GM12878 (cell line): Measurements from ENCODE around the gene DPP3. TPM values are rescaled to one million over a fixed set of nuclear protein-coding genes. Genes with fewer than 3 reads are reported as not detected.

ENCODE experiments used
- BHLHE40 ChIP-seq, 2 experiments: fragments of 450-650 bp in 1 of 2; IDR thresholded peaks; 2 replicates each; pipeline ENCODE4 v1.6.1; 2011 to 2017; ENCODE audit warnings: low read depth in 2 of 2, borderline replicate concordance in 1 of 2, improper control_type of control experiment in 1 of 2, low read length in 1 of 2, mild to moderate bottlenecking in 1 of 2
- CEBPB ChIP-seq, 2 experiments: fragments of 150-350 bp in 1 of 2; IDR thresholded peaks; 2 replicates each; pipeline ENCODE4 v1.6.1; 2012 to 2014; ENCODE audit warnings: low read depth in 2 of 2, low read length in 2 of 2, borderline replicate concordance in 1 of 2, inconsistent platforms in 1 of 2
- CREM ChIP-seq: IDR thresholded peaks from 2 replicates; pipeline ENCODE4 v1.6.1; 2014; ENCODE audit warnings: antibody characterized with exemption, low read depth
- GATAD2B ChIP-seq: fragments of 450-650 bp; conservative IDR thresholded peaks from 2 replicates; pipeline ENCODE4 v1.6.1; 2017; ENCODE audit warnings: low read depth, mild to moderate bottlenecking, moderate library complexity
- IKZF1 ChIP-seq: fragments of 450-650 bp; conservative IDR thresholded peaks from 2 replicates; pipeline ENCODE4 v1.6.1; 2017; ENCODE audit warnings: antibody characterized with exemption, mild to moderate bottlenecking
- LARP7 ChIP-seq: fragments of 450-650 bp; IDR thresholded peaks from 2 replicates; pipeline ENCODE4 v1.6.1; 2017; ENCODE audit warnings: mild to moderate bottlenecking
- MXI1 ChIP-seq: fragments of 150-350 bp; IDR thresholded peaks from 2 replicates; pipeline ENCODE4 v1.6.1; 2011; ENCODE audit warnings: low read depth, mild to moderate bottlenecking, inconsistent platforms, low read length, improper control_type of control experiment
- PAX5 ChIP-seq: IDR thresholded peaks from 2 replicates; pipeline ENCODE4 v1.6.1; 2011; ENCODE audit warnings: low read depth, low read length, borderline replicate concordance
- RAD21 ChIP-seq: IDR thresholded peaks from 2 replicates; pipeline ENCODE4 v1.6.1; 2011; ENCODE audit warnings: mild to moderate bottlenecking, low read depth, low read length, moderate library complexity; ENCODE audit not compliant: insufficient read depth
- SIN3A ChIP-seq: IDR thresholded peaks from 2 replicates; pipeline ENCODE4 v1.6.1; 2012; ENCODE audit warnings: low read depth, low read length, improper control_type of control experiment
- SMC3 ChIP-seq: IDR thresholded peaks from 2 replicates; pipeline ENCODE4 v1.6.1; 2011; ENCODE audit warnings: low read length, improper control_type of control experiment, borderline replicate concordance
- TCF12 ChIP-seq: IDR thresholded peaks from 2 replicates; pipeline ENCODE4 v1.6.1; 2011; ENCODE audit warnings: low read depth, mild to moderate bottlenecking, low read length
- polyA plus RNA-seq, 11 experiments: library from polyadenylated mRNA; depleted of rRNA in 4 of 11; unstranded in 6 of 11; stranded (reverse) in 5 of 11; fragments of >200 nt; fragmentation: Nextera tagmentation in 4 of 11; fragmentation: Illumina TruSeq in 1 of 11; extraction: Ambion mirVana in 4 of 11; extraction: Trizol in 1 of 11; gene quantifications; 1 replicate in 1 of 11; 2 replicates in 10 of 11; pipeline versions ENCODE4 v1.2.1 to v1.2.3, GENCODE V29; 2011 to 2016; ENCODE audit warnings: inconsistent platforms in 2 of 11, missing spikeins in 2 of 11, low read depth in 1 of 11
- total RNA-seq, 4 experiments: library from RNA; depleted of rRNA in 3 of 4; stranded (reverse); fragments of >200 nt in 3 of 4; fragmentation: Illumina TruSeq in 1 of 4; extraction: Trizol in 1 of 4; gene quantifications; 2 replicates each; pipeline versions ENCODE4 v1.2.1 to v1.2.3, GENCODE V29; 2013 to 2021
- TF ChIP-seq, protein P1 (sequence below): IDR thresholded peaks from 2 replicates; pipeline ENCODE4 v1.6.1; 2012; ENCODE audit warnings: improper control_type of control experiment, low read depth, low read length; ENCODE audit not compliant: insufficient replicate concordance
- TF ChIP-seq, protein P2 (sequence below): IDR thresholded peaks from 2 replicates; pipeline ENCODE4 v1.6.1; 2012; ENCODE audit warnings: low read depth, low read length, improper control_type of control experiment
- TF ChIP-seq, protein P3 (sequence below), 3 experiments: IDR thresholded peaks in 2 of 3; conservative IDR thresholded peaks in 1 of 3; 2 replicates each; pipeline ENCODE4 v1.5.1; 2011; ENCODE audit warnings: low read depth in 3 of 3, low read length in 3 of 3, mild to moderate bottlenecking in 3 of 3, control low read depth in 2 of 3, moderate library complexity in 2 of 3, inconsistent platforms in 1 of 3, mixed read lengths in 1 of 3; ENCODE audit not compliant: control insufficient read depth in 2 of 3, insufficient read depth in 1 of 3; ENCODE audit errors: extremely low read depth in 1 of 3
- TF ChIP-seq, protein P4 (sequence below): fragments of 450-650 bp; IDR thresholded peaks from 2 replicates; pipeline ENCODE4 v1.6.1; 2017; ENCODE audit warnings: mild to moderate bottlenecking, moderate library complexity

Gene DPP3
- total and polyA plus RNA-seq, 10 of the 15 experiments (the other 5 are each of a cell fraction or from before 2014, with no cell fraction given), result 6.0 to 117 (median 78.1) TPM

DNA sequence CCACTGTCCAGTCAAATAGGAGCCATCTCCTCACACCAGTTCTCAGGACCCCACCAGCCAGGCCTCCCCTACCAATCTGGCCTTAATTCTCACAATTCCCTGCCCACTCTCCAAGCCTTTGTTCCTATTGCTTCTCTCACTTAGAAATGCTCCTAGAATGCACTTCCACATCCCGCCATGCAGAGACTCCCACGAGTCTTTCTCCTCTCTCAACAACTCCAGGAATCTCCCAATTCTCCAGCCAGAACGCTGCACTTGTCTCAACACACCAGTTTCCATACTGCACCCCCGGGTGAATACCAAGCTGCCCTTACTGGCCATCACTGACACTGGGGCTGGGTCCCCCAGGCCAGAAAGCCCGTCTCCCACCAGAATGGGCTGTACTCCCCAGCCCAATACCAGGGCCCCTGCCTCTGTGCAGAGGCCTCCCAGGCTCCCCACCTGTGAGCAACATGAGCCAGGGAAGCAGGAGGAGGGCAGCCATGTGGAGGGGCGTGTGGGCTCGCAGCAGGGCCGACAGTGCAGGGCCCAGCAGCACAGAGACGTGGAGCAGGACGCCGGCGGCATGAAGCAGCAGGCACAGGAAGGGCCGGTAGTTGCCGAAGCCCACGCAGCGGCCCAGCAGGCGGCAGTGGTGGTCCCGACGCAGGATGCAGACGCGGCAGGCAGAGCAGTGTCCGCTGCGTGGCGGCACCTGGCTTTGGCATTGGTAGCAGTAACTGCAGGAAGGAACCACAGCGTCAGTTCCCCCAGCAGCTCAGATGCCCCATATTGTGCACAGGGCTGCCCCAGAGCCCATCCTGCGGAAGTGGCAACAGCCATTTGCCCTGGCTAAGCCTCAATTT lies 63.3 kb downstream of the DPP3 start (continued):
- TF ChIP-seq, protein P1, sequence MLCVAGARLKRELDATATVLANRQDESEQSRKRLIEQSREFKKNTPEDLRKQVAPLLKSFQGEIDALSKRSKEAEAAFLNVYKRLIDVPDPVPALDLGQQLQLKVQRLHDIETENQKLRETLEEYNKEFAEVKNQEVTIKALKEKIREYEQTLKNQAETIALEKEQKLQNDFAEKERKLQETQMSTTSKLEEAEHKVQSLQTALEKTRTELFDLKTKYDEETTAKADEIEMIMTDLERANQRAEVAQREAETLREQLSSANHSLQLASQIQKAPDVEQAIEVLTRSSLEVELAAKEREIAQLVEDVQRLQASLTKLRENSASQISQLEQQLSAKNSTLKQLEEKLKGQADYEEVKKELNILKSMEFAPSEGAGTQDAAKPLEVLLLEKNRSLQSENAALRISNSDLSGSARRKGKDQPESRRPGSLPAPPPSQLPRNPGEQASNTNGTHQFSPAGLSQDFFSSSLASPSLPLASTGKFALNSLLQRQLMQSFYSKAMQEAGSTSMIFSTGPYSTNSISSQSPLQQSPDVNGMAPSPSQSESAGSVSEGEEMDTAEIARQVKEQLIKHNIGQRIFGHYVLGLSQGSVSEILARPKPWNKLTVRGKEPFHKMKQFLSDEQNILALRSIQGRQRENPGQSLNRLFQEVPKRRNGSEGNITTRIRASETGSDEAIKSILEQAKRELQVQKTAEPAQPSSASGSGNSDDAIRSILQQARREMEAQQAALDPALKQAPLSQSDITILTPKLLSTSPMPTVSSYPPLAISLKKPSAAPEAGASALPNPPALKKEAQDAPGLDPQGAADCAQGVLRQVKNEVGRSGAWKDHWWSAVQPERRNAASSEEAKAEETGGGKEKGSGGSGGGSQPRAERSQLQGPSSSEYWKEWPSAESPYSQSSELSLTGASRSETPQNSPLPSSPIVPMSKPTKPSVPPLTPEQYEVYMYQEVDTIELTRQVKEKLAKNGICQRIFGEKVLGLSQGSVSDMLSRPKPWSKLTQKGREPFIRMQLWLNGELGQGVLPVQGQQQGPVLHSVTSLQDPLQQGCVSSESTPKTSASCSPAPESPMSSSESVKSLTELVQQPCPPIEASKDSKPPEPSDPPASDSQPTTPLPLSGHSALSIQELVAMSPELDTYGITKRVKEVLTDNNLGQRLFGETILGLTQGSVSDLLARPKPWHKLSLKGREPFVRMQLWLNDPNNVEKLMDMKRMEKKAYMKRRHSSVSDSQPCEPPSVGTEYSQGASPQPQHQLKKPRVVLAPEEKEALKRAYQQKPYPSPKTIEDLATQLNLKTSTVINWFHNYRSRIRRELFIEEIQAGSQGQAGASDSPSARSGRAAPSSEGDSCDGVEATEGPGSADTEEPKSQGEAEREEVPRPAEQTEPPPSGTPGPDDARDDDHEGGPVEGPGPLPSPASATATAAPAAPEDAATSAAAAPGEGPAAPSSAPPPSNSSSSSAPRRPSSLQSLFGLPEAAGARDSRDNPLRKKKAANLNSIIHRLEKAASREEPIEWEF, result no peak
- TF ChIP-seq MXI1, result peak; percentile 29; the same call in 1 of the 2 replicates
- TF ChIP-seq GATAD2B, result 0 out of 2 replicates have a peak, but pooled peaks have one; percentile 38
- TF ChIP-seq, protein P2, sequence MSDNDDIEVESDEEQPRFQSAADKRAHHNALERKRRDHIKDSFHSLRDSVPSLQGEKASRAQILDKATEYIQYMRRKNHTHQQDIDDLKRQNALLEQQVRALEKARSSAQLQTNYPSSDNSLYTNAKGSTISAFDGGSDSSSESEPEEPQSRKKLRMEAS, result peak; percentile 68
- TF ChIP-seq CREM, result peak; percentile 59; the same call in 1 of the 2 replicates
- TF ChIP-seq SIN3A, result 0 out of 2 replicates have a peak, but pooled peaks have one; percentile 43
- TF ChIP-seq, protein P3, sequence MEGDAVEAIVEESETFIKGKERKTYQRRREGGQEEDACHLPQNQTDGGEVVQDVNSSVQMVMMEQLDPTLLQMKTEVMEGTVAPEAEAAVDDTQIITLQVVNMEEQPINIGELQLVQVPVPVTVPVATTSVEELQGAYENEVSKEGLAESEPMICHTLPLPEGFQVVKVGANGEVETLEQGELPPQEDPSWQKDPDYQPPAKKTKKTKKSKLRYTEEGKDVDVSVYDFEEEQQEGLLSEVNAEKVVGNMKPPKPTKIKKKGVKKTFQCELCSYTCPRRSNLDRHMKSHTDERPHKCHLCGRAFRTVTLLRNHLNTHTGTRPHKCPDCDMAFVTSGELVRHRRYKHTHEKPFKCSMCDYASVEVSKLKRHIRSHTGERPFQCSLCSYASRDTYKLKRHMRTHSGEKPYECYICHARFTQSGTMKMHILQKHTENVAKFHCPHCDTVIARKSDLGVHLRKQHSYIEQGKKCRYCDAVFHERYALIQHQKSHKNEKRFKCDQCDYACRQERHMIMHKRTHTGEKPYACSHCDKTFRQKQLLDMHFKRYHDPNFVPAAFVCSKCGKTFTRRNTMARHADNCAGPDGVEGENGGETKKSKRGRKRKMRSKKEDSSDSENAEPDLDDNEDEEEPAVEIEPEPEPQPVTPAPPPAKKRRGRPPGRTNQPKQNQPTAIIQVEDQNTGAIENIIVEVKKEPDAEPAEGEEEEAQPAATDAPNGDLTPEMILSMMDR (IDR thresholded peaks at IDR 0.05 in 2 of 3, conservative IDR thresholded peaks at IDR 0.05 in 1 of 3; ENCODE audit: control insufficient read depth in 2 of 3, extremely low read depth in 1 of 3, insufficient read depth in 1 of 3, low read depth in 3 of 3, low read length in 3 of 3), result peak; percentile 62 to 87 (median 80)
- TF ChIP-seq BHLHE40 (IDR thresholded peaks at IDR 0.05; ENCODE audit: borderline replicate concordance in 1 of 2, low read depth in 2 of 2, low read length in 1 of 2), result peak; percentile 39 to 58; a peak in 1 of 4 replicates
- TF ChIP-seq, protein P4, sequence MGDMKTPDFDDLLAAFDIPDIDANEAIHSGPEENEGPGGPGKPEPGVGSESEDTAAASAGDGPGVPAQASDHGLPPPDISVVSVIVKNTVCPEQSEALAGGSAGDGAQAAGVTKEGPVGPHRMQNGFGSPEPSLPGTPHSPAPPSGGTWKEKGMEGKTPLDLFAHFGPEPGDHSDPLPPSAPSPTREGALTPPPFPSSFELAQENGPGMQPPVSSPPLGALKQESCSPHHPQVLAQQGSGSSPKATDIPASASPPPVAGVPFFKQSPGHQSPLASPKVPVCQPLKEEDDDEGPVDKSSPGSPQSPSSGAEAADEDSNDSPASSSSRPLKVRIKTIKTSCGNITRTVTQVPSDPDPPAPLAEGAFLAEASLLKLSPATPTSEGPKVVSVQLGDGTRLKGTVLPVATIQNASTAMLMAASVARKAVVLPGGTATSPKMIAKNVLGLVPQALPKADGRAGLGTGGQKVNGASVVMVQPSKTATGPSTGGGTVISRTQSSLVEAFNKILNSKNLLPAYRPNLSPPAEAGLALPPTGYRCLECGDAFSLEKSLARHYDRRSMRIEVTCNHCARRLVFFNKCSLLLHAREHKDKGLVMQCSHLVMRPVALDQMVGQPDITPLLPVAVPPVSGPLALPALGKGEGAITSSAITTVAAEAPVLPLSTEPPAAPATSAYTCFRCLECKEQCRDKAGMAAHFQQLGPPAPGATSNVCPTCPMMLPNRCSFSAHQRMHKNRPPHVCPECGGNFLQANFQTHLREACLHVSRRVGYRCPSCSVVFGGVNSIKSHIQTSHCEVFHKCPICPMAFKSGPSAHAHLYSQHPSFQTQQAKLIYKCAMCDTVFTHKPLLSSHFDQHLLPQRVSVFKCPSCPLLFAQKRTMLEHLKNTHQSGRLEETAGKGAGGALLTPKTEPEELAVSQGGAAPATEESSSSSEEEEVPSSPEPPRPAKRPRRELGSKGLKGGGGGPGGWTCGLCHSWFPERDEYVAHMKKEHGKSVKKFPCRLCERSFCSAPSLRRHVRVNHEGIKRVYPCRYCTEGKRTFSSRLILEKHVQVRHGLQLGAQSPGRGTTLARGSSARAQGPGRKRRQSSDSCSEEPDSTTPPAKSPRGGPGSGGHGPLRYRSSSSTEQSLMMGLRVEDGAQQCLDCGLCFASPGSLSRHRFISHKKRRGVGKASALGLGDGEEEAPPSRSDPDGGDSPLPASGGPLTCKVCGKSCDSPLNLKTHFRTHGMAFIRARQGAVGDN, result peak; percentile 59; the same call in 1 of the 2 replicates
- TF ChIP-seq IKZF1, result peak; percentile 37
- 0 out of 2 replicates have a peak, but pooled peaks have one; percentile 45 for TF ChIP-seq PAX5
- TF ChIP-seq TCF12, result 0 out of 2 replicates have a peak, but pooled peaks have one; percentile 31
- TF ChIP-seq LARP7, result 0 out of 2 replicates have a peak, but pooled peaks have one; percentile 47
- TF ChIP-seq SMC3, result peak; percentile 65
- peak; percentile 33; the same call in 1 of the 2 replicates for TF ChIP-seq RAD21
- no peak for TF ChIP-seq CEBPB (IDR thresholded peaks at IDR 0.05; ENCODE audit: borderline replicate concordance in 1 of 2, low read depth in 2 of 2, low read length in 2 of 2)
